GM04503 (cell line): Measurements from ENCODE around the gene HOXB2.

Experiments used
- DNase-seq: peaks from one replicate; pipeline ENCODE4 v3.0.0-alpha.2; 2012; ENCODE audit warnings: low read depth

The HOXB2 gene

GRCh38 chr17:48565925-48566710 lies 21.2 kb upstream of the HOXB2 start:
- DNase-seq, result no peak

GRCh38 chr17:48565022-48565554 lies 20.2 kb upstream of the HOXB2 start:
- DNase-seq, result no peak

GRCh38 chr17:48564188-48565021 lies 19.5 kb upstream of the HOXB2 start:
- no peak for DNase-seq

GRCh38 chr17:48563867-48564187 lies 18.9 kb upstream of the HOXB2 start:
- DNase-seq, result no peak

- no peak for DNase-seq
Measured at GRCh38 chr17:48563385-48563838, 18.5 kb upstream of the HOXB2 start.

GRCh38 chr17:48562934-48563333 lies 18.0 kb upstream of the HOXB2 start:
- DNase-seq, result no peak

- DNase-seq, result no peak
Measured at GRCh38 chr17:48561884-48562810, 17.2 kb upstream of the HOXB2 start.

- no peak for DNase-seq
Measured at GRCh38 chr17:48559840-48560817, 15.2 kb upstream of the HOXB2 start.

GRCh38 chr17:48559122-48559839 lies 14.4 kb upstream of the HOXB2 start:
- no peak for DNase-seq

GRCh38 chr17:48558831-48559121 lies 13.9 kb upstream of the HOXB2 start:
- no peak for DNase-seq

- no peak for DNase-seq
Measured at GRCh38 chr17:48558057-48558830, 13.3 kb upstream of the HOXB2 start.

- no peak for DNase-seq
Measured at GRCh38 chr17:48556576-48557401, 11.9 kb upstream of the HOXB2 start.

GRCh38 chr17:48556229-48556575 lies 11.3 kb upstream of the HOXB2 start:
- DNase-seq, result no peak

- peak; percentile 71 for DNase-seq
Measured at GRCh38 chr17:48555258-48556228, 10.6 kb upstream of the HOXB2 start.

GRCh38 chr17:48554412-48555257 lies 9.7 kb upstream of the HOXB2 start:
- no peak for DNase-seq

GRCh38 chr17:48553826-48554225 lies 8.9 kb upstream of the HOXB2 start:
- DNase-seq, result no peak

- DNase-seq, result no peak
Measured at GRCh38 chr17:48553190-48553547, 8.3 kb upstream of the HOXB2 start.
